Suprapubic skin (tissue), 4 donors: ENCODE measurements around the gene ISG15. TPM values are rescaled to one million over a fixed set of nuclear protein-coding genes. Genes with fewer than 3 reads are reported as not detected.

Experiments
- DNase-seq, 2 donors: peaks; one replicate each; pipeline ENCODE4 v3.0.0-alpha.2; 2019; ENCODE audit warnings: low spot score in 2 of 2
- H3K27ac ChIP-seq: fragments of 200-600 bp; sonication (generic); one replicate; pipeline ENCODE4 v1.5.1; 2019
- H3K27me3 ChIP-seq: fragments of 200-600 bp; sonication (generic); one replicate; pipeline ENCODE4 v1.5.1; 2019
- H3K36me3 ChIP-seq: fragments of 200-600 bp; sonication (generic); one replicate; pipeline ENCODE4 v1.5.1; 2019
- H3K4me1 ChIP-seq: fragments of 200-600 bp; sonication (generic); one replicate; pipeline ENCODE4 v1.5.1; 2019
- H3K4me3 ChIP-seq: fragments of 200-600 bp; sonication (generic); one replicate; pipeline ENCODE4 v1.5.1; 2019; ENCODE audit warnings: mild to moderate bottlenecking
- H3K9me3 ChIP-seq: fragments of 200-600 bp; sonication (generic); one replicate; pipeline ENCODE4 v1.5.1; 2019
- CTCF ChIP-seq, 2 donors: fragments of 200-600 bp in 1 of 2; fragments of 450-650 bp in 1 of 2; sonication (generic) in 1 of 2; IDR thresholded peaks; one replicate each; pipeline ENCODE4 v1.5.1; 2016 to 2019; ENCODE audit warnings: antibody characterized with exemption in 2 of 2, mild to moderate bottlenecking in 1 of 2, moderate library complexity in 1 of 2
- EP300 ChIP-seq: sonication (generic); formaldehyde crosslinking; IDR thresholded peaks from one replicate; pipeline ENCODE4 v1.6.1; 2017; ENCODE audit warnings: antibody characterized with exemption
- POLR2A ChIP-seq, 2 donors: fragments of 450-650 bp; IDR thresholded peaks; one replicate each; pipeline ENCODE4 v1.6.1; 2017; ENCODE audit warnings: antibody characterized with exemption in 2 of 2, mild to moderate bottlenecking in 2 of 2, moderate library complexity in 2 of 2
- POLR2AphosphoS5 ChIP-seq, 3 donors: sonication (generic); formaldehyde crosslinking; IDR thresholded peaks; one replicate each; pipeline ENCODE4 v1.6.1; 2017; ENCODE audit warnings: antibody characterized with exemption in 3 of 3
- WGBS: methylation state at CpG from one replicate; pipeline ENCODE4 v1.1.5; 2018; 5-methylcytosine and 5-hydroxymethylcytosine counted together
- total RNA-seq, 4 donors: library from RNA; depleted of rRNA; stranded (reverse); fragments of >200 nt; gene quantifications; one replicate each; pipeline ENCODE4 v1.1.0, GENCODE V29; 2016

The ISG15 gene
- total RNA-seq, 4 donors from 2014 or later, result 5.4 to 10.1 (median 7.9) TPM

GRCh38 chr1:978069-978834 is 35.0 kb upstream of the ISG15 start:
- no peaks in the 10 kb centered on the region for H3K9me3 ChIP-seq
- H3K4me1 ChIP-seq, result peaks cover 23% of the 10 kb centered on the region
- H3K27me3 ChIP-seq, result peaks cover 75% of the 10 kb centered on the region
- TF ChIP-seq CTCF (IDR thresholded peaks at IDR 0.05) (no peak), EP300 (no peak), POLR2A (IDR thresholded peaks at IDR 0.05) (no peak), POLR2AphosphoS5 (IDR thresholded peaks at IDR 0.05) (no peak)
- peak in 1 of 2 donors; percentile 56 for DNase-seq
- H3K27ac ChIP-seq, result no peak overlapping the region
- H3K4me3 ChIP-seq, result no peak overlapping the region
- no peaks in the 10 kb centered on the region for H3K36me3 ChIP-seq
- WGBS, result 75% methylated on average over 20 of the region's 44 CpGs

GRCh38 chr1:978835-979743 is 34.2 kb upstream of the ISG15 start:
- 82% methylated on average over 26 of the region's 60 CpGs for WGBS
- Histone ChIP-seq H3K36me3 (no peaks in the 10 kb centered on the region), H3K4me3 (no peak overlapping the region), H3K9me3 (no peaks in the 10 kb centered on the region), H3K27me3 (peaks cover 75% of the 10 kb centered on the region), H3K27ac (no peak overlapping the region), H3K4me1 (peaks cover 23% of the 10 kb centered on the region)
- peak in 1 of 2 donors; percentile 70 for DNase-seq
- TF ChIP-seq POLR2A (IDR thresholded peaks at IDR 0.05) (no peak), CTCF (IDR thresholded peaks at IDR 0.05) (no peak), POLR2AphosphoS5 (IDR thresholded peaks at IDR 0.05) (no peak), EP300 (no peak)

GRCh38 chr1:979744-980072 is 33.6 kb upstream of the ISG15 start:
- TF ChIP-seq EP300, result no peak
- TF ChIP-seq POLR2A (IDR thresholded peaks at IDR 0.05), result no peak
- no peak for TF ChIP-seq POLR2AphosphoS5 (IDR thresholded peaks at IDR 0.05)
- no peak for TF ChIP-seq CTCF (IDR thresholded peaks at IDR 0.05)
- Histone ChIP-seq H3K9me3 (no peaks in the 10 kb centered on the region), H3K27ac (no peak overlapping the region), H3K4me1 (peaks cover 26% of the 10 kb centered on the region), H3K27me3 (peaks cover 74% of the 10 kb centered on the region), H3K36me3 (no peaks in the 10 kb centered on the region), H3K4me3 (no peak overlapping the region)
- WGBS, result no CpG with 5 or more reads among the region's 9 CpGs
- no peak for DNase-seq

GRCh38 chr1:980137-980571 is 33.1 kb upstream of the ISG15 start:
- no peak for DNase-seq
- no peaks in the 10 kb centered on the region for H3K9me3 ChIP-seq
- no peaks in the 10 kb centered on the region for H3K36me3 ChIP-seq
- peaks cover 25% of the 10 kb centered on the region for H3K4me1 ChIP-seq
- no peak overlapping the region for H3K4me3 ChIP-seq
- WGBS, result 53% methylated on average over 6 of the region's 13 CpGs
- no peak overlapping the region for H3K27ac ChIP-seq
- no peak for TF ChIP-seq EP300
- TF ChIP-seq POLR2A (IDR thresholded peaks at IDR 0.05), result no peak
- no peak for TF ChIP-seq CTCF (IDR thresholded peaks at IDR 0.05)
- no peak for TF ChIP-seq POLR2AphosphoS5 (IDR thresholded peaks at IDR 0.05)
- H3K27me3 ChIP-seq, result peaks cover 74% of the 10 kb centered on the region
